IMR-90 (cell line): ENCODE measurements around the gene COL18A1. TPM values are rescaled to one million over a fixed set of nuclear protein-coding genes. Genes with fewer than 3 reads are reported as not detected.

ENCODE experiments used
- ATAC-seq: fragments of 200-7000 bp; cut with Tn5 transposase; 2 replicates; pipeline ENCODE4 v1.9.1; 2020; ENCODE audit warnings: low read depth, mild to moderate bottlenecking, moderate library complexity
- BruUV-seq: library from RNA; stranded (reverse); fragments of 400-500 nt; replicated peaks from 2 replicates; lab custom pipeline; 2021; lab: Mats Ljungman, UMichigan
- CTCF ChIA-PET: fragments of 300-600 bp; formaldehyde crosslinking; extraction: SDS; loops from one replicate; lab custom pipeline; 2021; ENCODE audit warnings: antibody characterized with exemption; lab: Yijun Ruan, JAX
- POLR2A ChIA-PET: fragments of 300-600 bp; sonication (Branson Sonifier 250); formaldehyde crosslinking; loops from one replicate; lab custom pipeline; 2022; ENCODE audit warnings: antibody characterized with exemption; ENCODE audit not compliant: unreplicated experiment; lab: Charles Lee
- DNase-seq: peaks from one replicate; pipeline ENCODE4 v3.0.0; 2013
- H2AFZ ChIP-seq: replicated peaks from 2 replicates; pipeline ENCODE3; 2013; ENCODE audit warnings: low read length, mild to moderate bottlenecking; ENCODE audit not compliant: poor library complexity
- H2AK5ac ChIP-seq: 2 replicates; pipeline ENCODE4 v1.6.1; 2013; ENCODE audit warnings: low read depth, low read length, inconsistent platforms
- H2AK9ac ChIP-seq: replicated peaks from 2 replicates; pipeline ENCODE3; 2013; ENCODE audit warnings: mild to moderate bottlenecking, low read depth, low read length, moderate library complexity; ENCODE audit not compliant: poor library complexity
- H2BK120ac ChIP-seq: 2 replicates; pipeline ENCODE4 v1.6.1; 2013; ENCODE audit warnings: low read depth, low read length, inconsistent platforms
- H2BK15ac ChIP-seq: 3 replicates; pipeline ENCODE4 v1.6.1; 2013; ENCODE audit warnings: low read depth, low read length, inconsistent platforms
- H2BK20ac ChIP-seq: 2 replicates; pipeline ENCODE4 v1.6.1; 2013; ENCODE audit warnings: low read depth, mild to moderate bottlenecking, inconsistent platforms, low read length, moderate library complexity
- H2BK5ac ChIP-seq: 2 replicates; pipeline ENCODE4 v1.6.1; 2013; ENCODE audit warnings: mild to moderate bottlenecking, low read depth, low read length, inconsistent platforms; ENCODE audit not compliant: poor library complexity, severe bottlenecking
- H3K14ac ChIP-seq: replicated peaks from 2 replicates; pipeline ENCODE4 v1.6.1; 2013; ENCODE audit warnings: low read depth, low read length, inconsistent platforms
- H3K18ac ChIP-seq: 2 replicates; pipeline ENCODE4 v1.6.1; 2013; ENCODE audit warnings: low read depth, low read length, control low read depth
- H3K23ac ChIP-seq: 2 replicates; pipeline ENCODE4 v1.6.1; 2013; ENCODE audit warnings: low read depth, low read length, inconsistent platforms
- H3K27ac ChIP-seq: 2 replicates; pipeline ENCODE4 v1.5.1; 2013; ENCODE audit warnings: mild to moderate bottlenecking, control low read depth, low read length; ENCODE audit not compliant: insufficient read depth
- H3K27me3 ChIP-seq: 2 replicates; pipeline ENCODE4 v1.6.1; 2013; ENCODE audit warnings: low read length; ENCODE audit not compliant: control insufficient read depth, insufficient read depth
- H3K36me3 ChIP-seq: 2 replicates; pipeline ENCODE4 v1.6.1; 2013; ENCODE audit warnings: low read length, mixed read lengths; ENCODE audit not compliant: control insufficient read depth, insufficient read depth
- H3K4ac ChIP-seq: 2 replicates; pipeline ENCODE4 v1.6.1; 2013; ENCODE audit warnings: low read depth, low read length, inconsistent platforms
- H3K4me1 ChIP-seq: 2 replicates; pipeline ENCODE4 v1.6.1; 2013; ENCODE audit warnings: low read length, mixed read lengths; ENCODE audit not compliant: control insufficient read depth, insufficient read depth
- H3K4me2 ChIP-seq: 2 replicates; pipeline ENCODE4 v1.6.1; 2013; ENCODE audit warnings: low read depth, mild to moderate bottlenecking, control low read depth, low read length, moderate library complexity
- H3K4me3 ChIP-seq: 2 replicates; pipeline ENCODE4 v1.5.1; 2013; ENCODE audit warnings: low read depth, mild to moderate bottlenecking, control low read depth, low read length, moderate library complexity; ENCODE audit not compliant: insufficient read depth
- H3K56ac ChIP-seq: 2 replicates; pipeline ENCODE4 v1.6.1; 2013; ENCODE audit warnings: low read length, inconsistent platforms; ENCODE audit not compliant: insufficient read depth; ENCODE audit errors: extremely low read depth
- H3K79me1 ChIP-seq, 2 experiments: 2 replicates each; pipeline ENCODE4 v1.6.1; 2013; ENCODE audit warnings: low read length in 2 of 2, inconsistent platforms in 1 of 2, low read depth in 1 of 2
- H3K9ac ChIP-seq: 2 replicates; pipeline ENCODE4 v1.6.1; 2013; ENCODE audit warnings: low read depth, low read length, control low read depth
- H3K9me1 ChIP-seq: 2 replicates; pipeline ENCODE4 v1.6.1; 2013; ENCODE audit warnings: low read length, inconsistent platforms; ENCODE audit not compliant: insufficient read depth
- H3K9me3 ChIP-seq: 2 replicates; pipeline ENCODE4 v1.6.1; 2013; ENCODE audit warnings: low read length; ENCODE audit not compliant: control insufficient read depth, insufficient read depth
- H4K20me1 ChIP-seq: 2 replicates; pipeline ENCODE4 v1.6.1; 2013; ENCODE audit warnings: low read length, inconsistent platforms; ENCODE audit not compliant: insufficient read depth
- H4K5ac ChIP-seq: 2 replicates; pipeline ENCODE4 v1.6.1; 2013; ENCODE audit warnings: mild to moderate bottlenecking, low read depth, low read length, control low read depth
- H4K8ac ChIP-seq, 2 experiments: 2 replicates each; pipeline ENCODE4 v1.6.1; 2013; ENCODE audit warnings: low read depth in 2 of 2, low read length in 2 of 2, control low read depth in 1 of 2, inconsistent platforms in 1 of 2
- H4K91ac ChIP-seq: 2 replicates; pipeline ENCODE4 v1.6.1; 2013; ENCODE audit warnings: low read depth, low read length, inconsistent platforms; ENCODE audit not compliant: insufficient read depth
- BHLHE40 ChIP-seq: fragments of 150-350 bp; IDR thresholded peaks from 2 replicates; pipeline ENCODE4 v1.6.1; 2016; ENCODE audit warnings: mild to moderate bottlenecking, low read depth, low read length
- CEBPB ChIP-seq: IDR thresholded peaks from 2 replicates; pipeline ENCODE4 v1.6.1; 2012; ENCODE audit warnings: low read depth, low read length, improper control_type of control experiment
- CHD1 ChIP-seq: IDR thresholded peaks from 2 replicates; pipeline ENCODE4 v1.6.1; 2012; ENCODE audit warnings: low read depth, low read length, improper control_type of control experiment
- FOS ChIP-seq: fragments of 150-350 bp; IDR thresholded peaks from 2 replicates; pipeline ENCODE4 v1.6.1; 2016; ENCODE audit warnings: low read depth, low read length
- MAFK ChIP-seq: IDR thresholded peaks from 2 replicates; pipeline ENCODE4 v1.6.1; 2012; ENCODE audit warnings: low read depth, low read length, improper control_type of control experiment
- MAZ ChIP-seq: IDR thresholded peaks from 2 replicates; pipeline ENCODE4 v1.6.1; 2012; ENCODE audit warnings: low read depth, mild to moderate bottlenecking, low read length, improper control_type of control experiment, moderate library complexity, borderline replicate concordance
- MXI1 ChIP-seq: IDR thresholded peaks from 2 replicates; pipeline ENCODE4 v1.6.1; 2012; ENCODE audit warnings: low read depth, mild to moderate bottlenecking, low read length, moderate library complexity, borderline replicate concordance
- NFE2L2 ChIP-seq: fragments of 150-350 bp; IDR thresholded peaks from 2 replicates; pipeline ENCODE4 v1.6.1; 2016; ENCODE audit warnings: low read depth, mild to moderate bottlenecking, low read length
- POLR2A ChIP-seq: IDR thresholded peaks from 2 replicates; pipeline ENCODE4 v1.6.1; 2012; ENCODE audit warnings: mild to moderate bottlenecking, low read depth, low read length
- RAD21 ChIP-seq: IDR thresholded peaks from 2 replicates; pipeline ENCODE4 v1.6.1; 2012; ENCODE audit warnings: low read length, improper control_type of control experiment
- RCOR1 ChIP-seq: IDR thresholded peaks from 2 replicates; pipeline ENCODE4 v1.6.1; 2012; ENCODE audit warnings: mild to moderate bottlenecking, low read length, improper control_type of control experiment; ENCODE audit not compliant: insufficient replicate concordance
- RFX5 ChIP-seq: IDR thresholded peaks from 2 replicates; pipeline ENCODE4 v1.8.0; 2012; ENCODE audit warnings: low read depth, mild to moderate bottlenecking, low read length, moderate library complexity
- SMC3 ChIP-seq: fragments of 150-350 bp; IDR thresholded peaks from 2 replicates; pipeline ENCODE4 v1.6.1; 2016; ENCODE audit warnings: low read depth, mild to moderate bottlenecking, antibody characterized with exemption, low read length, moderate library complexity
- WGBS, 2 experiments: methylation state at CpG; one replicate each; pipeline versions ENCODE4 v1.1.5 to v1.1.7; 2013; ENCODE audit warnings: missing lambda C conversion rate in 2 of 2; ENCODE audit not compliant: insufficient read length in 1 of 2; ENCODE audit errors: extremely low coverage in 2 of 2; 5-methylcytosine and 5-hydroxymethylcytosine counted together
- dilution Hi-C: fragments of 300-500 bp; cut with HindIII; formaldehyde crosslinking; loops from one replicate; pipeline ENCODE4 v1.14.3; 2018; ENCODE audit warnings: low sequenced_read_pairs; ENCODE audit not compliant: unreplicated experiment
- in situ Hi-C: fragments of 300-500 bp; cut with MboI; formaldehyde crosslinking; loops from 3 replicates; pipeline ENCODE4 v1.14.3; 2019; ENCODE audit warnings: low sequenced_read_pairs, inconsistent platforms, mixed read lengths
- intact Hi-C: fragments of 100-400 bp; cut with micrococcal nuclease; formaldehyde crosslinking; loops from 2 replicates; pipeline ENCODE4 v1.10.0; 2022
- polyA plus RNA-seq, 3 experiments: library from polyadenylated mRNA; depleted of rRNA; stranded (reverse); fragments of >200 nt; gene quantifications; 2 replicates each; pipeline ENCODE4 v1.2.3, GENCODE V29; 2012; ENCODE audit warnings: low replicate concordance in 1 of 3
- total RNA-seq: library from RNA; depleted of rRNA; stranded (reverse); fragments of >200 nt; gene quantifications from 2 replicates; pipeline ENCODE4 v1.2.3, GENCODE V29; 2012
- TF ChIP-seq, protein P1 (sequence below): fragments of 150-350 bp; IDR thresholded peaks from 2 replicates; pipeline ENCODE4 v1.6.1; 2017; ENCODE audit warnings: mild to moderate bottlenecking, antibody characterized with exemption, low read length, low read depth
- TF ChIP-seq, protein P2 (sequence below): fragments of 150-350 bp; IDR thresholded peaks from 2 replicates; pipeline ENCODE4 v1.6.1; 2016; ENCODE audit warnings: low read depth, mild to moderate bottlenecking, low read length, moderate library complexity, borderline replicate concordance

Gene COL18A1
- total and polyA plus RNA-seq, 2 of the 4 experiments (the other 2 are of a cell fraction) = 4.3 to 46.7 TPM

DNA sequence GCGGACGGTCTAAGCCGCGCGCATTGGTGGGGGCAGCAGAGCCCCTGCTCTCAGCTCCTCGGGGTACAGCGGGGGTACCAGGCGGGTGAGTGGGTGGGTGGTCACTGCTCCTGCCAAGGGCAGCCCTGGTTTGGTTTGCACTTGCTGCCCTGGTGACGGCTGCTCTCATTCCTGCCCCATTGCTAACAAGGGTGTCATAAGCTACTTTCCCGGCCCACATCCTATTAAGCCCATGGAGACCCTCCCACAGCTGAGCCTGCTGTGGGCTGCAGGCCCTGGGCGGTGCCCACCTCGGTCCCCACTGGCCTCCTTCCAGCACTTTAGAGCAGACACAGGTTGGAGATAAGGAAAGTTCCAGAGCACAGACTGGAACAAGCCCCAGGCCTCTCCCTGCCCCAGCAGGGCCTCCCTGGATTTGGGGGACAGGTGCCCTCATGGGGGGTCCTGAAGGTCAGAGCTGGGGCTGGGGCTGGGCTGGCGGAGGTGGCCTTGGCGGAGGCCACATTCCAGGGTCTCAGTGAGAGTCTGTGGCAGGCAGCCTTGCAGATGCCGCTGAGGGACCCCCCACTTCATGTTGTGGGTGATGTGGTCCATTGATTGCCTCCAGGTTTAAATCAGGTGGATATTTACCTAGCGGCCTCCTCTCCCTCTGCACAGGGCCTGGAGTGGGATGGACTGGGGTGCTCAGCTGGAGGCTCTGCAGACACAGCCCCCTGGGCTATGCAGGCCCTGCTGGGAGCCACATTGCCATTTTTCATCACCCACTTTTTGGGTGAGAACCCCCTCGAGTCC, 27.0 kb downstream of the COL18A1 start:
- Histone ChIP-seq H2AFZ (peak overlapping the region; percentile 2), H4K91ac (peak overlapping the region; percentile 45), H3K79me1 (peaks cover 25 to 86% of the 10 kb centered on the region in 2 experiments; a peak in 3 of 4 replicates), H3K18ac (peak overlapping the region; percentile 24; the same call in 1 of the 2 replicates), H4K20me1 (peaks cover 50% of the 10 kb centered on the region), H2BK15ac (0 out of 3 replicates have a peak overlapping the region, but pooled peaks have one; percentile 21), H4K5ac (peak overlapping the region; percentile 10; the same call in 1 of the 2 replicates), H2AK9ac (peak overlapping the region; percentile 56), H3K4me3 (no peak overlapping the region), H2BK120ac (peak overlapping the region; percentile 52), H3K27me3 (no peaks in the 10 kb centered on the region), H2BK5ac (no peak overlapping the region), H4K8ac (peak overlapping the region in 1 of 2 experiments; percentile 56; a peak in 1 of 4 replicates), H2BK20ac (peak overlapping the region; percentile 65; the same call in 1 of the 2 replicates), H3K56ac (no peak overlapping the region), H3K9me3 (no peaks in the 10 kb centered on the region), H3K23ac (peak overlapping the region; percentile 38), H2AK5ac (peak overlapping the region; percentile 66), H3K4me1 (peaks cover 43% of the 10 kb centered on the region), H3K36me3 (peaks cover 3% of the 10 kb centered on the region; the same call in 1 of the 2 replicates), H3K4me2 (no peak overlapping the region; the same call in 1 of the 2 replicates), H3K27ac (peak overlapping the region; percentile 22; the same call in 1 of the 2 replicates), H3K9ac (no peak overlapping the region), H3K14ac (peak overlapping the region; percentile 31), H3K4ac (peak overlapping the region; percentile 68), H3K9me1 (peaks cover 26% of the 10 kb centered on the region)
- intact Hi-C loops = no loop called here
- in situ Hi-C loops = no loop called here
- BruUV-seq = no TSS peak
- 60% methylated on average over 1 of the region's 17 CpGs; no CpG with 5 or more reads in 1 of the 2 experiments for WGBS, 2 experiments
- ChIA-PET POLR2A (no interaction called here), CTCF (no interaction called here)
- ATAC-seq (no peak), DNase-seq (peak; percentile 39)
- dilution Hi-C loops = no loop called here
- TF ChIP-seq FOS (no peak), MAZ (no peak), MXI1 (no peak), POLR2A (no peak), CHD1 (no peak), BHLHE40 (no peak), RCOR1 (no peak), SMC3 (no peak), RFX5 (no peak), CEBPB (no peak), NFE2L2 (no peak), RAD21 (no peak), MAFK (no peak)
- TF ChIP-seq, protein P1, sequence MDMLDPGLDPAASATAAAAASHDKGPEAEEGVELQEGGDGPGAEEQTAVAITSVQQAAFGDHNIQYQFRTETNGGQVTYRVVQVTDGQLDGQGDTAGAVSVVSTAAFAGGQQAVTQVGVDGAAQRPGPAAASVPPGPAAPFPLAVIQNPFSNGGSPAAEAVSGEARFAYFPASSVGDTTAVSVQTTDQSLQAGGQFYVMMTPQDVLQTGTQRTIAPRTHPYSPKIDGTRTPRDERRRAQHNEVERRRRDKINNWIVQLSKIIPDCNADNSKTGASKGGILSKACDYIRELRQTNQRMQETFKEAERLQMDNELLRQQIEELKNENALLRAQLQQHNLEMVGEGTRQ = no peak
- TF ChIP-seq, protein P2, sequence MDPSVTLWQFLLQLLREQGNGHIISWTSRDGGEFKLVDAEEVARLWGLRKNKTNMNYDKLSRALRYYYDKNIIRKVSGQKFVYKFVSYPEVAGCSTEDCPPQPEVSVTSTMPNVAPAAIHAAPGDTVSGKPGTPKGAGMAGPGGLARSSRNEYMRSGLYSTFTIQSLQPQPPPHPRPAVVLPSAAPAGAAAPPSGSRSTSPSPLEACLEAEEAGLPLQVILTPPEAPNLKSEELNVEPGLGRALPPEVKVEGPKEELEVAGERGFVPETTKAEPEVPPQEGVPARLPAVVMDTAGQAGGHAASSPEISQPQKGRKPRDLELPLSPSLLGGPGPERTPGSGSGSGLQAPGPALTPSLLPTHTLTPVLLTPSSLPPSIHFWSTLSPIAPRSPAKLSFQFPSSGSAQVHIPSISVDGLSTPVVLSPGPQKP = no peak
